ENCODE data around the gene DIAPH1.

The DIAPH1 gene

DNA sequence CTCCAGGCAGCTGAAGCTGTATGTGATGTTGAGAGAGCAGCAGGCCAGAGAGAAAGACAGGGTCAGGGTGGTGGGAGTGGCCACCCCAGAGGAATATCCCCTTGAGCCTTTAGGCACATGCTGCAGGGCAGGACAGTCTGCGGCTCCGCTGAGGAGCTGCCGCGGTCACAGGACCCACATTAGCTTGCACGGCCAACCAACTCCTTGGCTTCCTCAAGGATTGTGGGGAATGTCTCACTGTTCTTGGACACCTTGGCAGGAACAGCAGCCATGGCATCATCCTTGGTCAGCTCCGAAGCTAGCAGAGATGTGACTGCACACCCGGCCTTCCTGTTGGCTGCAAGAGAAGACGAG is 102.2 kb downstream of the DIAPH1 start (continued):
- TF ChIP-seq GLI2 (tag by site-specific recombination; IDR thresholded peaks at IDR 0.05; ENCODE audit: borderline replicate concordance, low read depth) (no peak), TRIM28 (IDR thresholded peaks at IDR 0.05; ENCODE audit: borderline replicate concordance, low read length) (no peak), ZBTB21 (tag by site-specific recombination; IDR thresholded peaks at IDR 0.05) (no peak), PRDM1 (tag by site-specific recombination; IDR thresholded peaks at IDR 0.05) (no peak), SETDB1 (IDR thresholded peaks at IDR 0.05; ENCODE audit: insufficient read length, low read length) (no peak)
- TF ChIP-seq, protein P1, sequence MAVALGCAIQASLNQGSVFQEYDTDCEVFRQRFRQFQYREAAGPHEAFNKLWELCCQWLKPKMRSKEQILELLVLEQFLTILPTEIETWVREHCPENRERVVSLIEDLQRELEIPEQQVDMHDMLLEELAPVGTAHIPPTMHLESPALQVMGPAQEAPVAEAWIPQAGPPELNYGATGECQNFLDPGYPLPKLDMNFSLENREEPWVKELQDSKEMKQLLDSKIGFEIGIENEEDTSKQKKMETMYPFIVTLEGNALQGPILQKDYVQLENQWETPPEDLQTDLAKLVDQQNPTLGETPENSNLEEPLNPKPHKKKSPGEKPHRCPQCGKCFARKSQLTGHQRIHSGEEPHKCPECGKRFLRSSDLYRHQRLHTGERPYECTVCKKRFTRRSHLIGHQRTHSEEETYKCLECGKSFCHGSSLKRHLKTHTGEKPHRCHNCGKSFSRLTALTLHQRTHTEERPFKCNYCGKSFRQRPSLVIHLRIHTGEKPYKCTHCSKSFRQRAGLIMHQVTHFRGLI (tag by site-specific recombination; IDR thresholded peaks at IDR 0.05), result no peak

DNA sequence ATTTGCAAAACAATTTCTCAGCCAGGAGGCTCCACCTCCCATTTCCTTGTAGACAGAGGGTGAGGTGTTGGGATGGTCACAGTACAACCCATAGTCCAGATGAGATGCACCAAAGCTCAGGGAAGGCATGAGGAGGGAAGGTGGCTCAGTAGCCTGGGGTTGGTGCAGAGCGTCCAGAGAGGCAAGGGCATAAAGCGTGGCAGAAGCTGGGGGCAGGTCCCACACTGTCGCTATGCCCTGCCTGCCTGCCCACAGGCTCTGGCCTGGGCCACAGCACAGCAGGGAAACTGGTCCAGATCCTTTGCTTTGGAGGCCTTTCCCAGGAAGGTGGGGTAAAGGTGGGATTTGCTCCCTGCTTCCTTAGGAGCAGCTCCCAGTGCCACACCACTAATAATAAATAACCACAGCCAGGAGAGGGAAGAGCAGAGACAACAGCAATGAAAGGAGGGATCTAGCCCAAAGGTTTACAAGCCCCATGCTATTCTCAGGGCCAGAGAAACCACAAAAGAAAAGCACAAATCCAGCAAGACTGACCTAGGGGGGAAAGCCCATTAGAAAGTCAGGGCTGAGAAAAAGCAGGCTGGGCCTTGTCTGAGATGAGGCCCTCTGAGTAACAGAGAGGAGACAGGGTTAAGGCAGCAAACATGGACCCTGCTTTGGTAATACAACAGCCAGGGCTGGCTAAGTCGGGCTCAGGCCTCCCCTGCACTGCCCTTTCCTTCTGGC is 102.7 kb downstream of the DIAPH1 start:
- no peak overlapping the region for H3K4me3 ChIP-seq (ENCODE audit: low read depth, low read length)
- no peaks in the 10 kb centered on the region for H3K9me3 ChIP-seq (ENCODE audit: control insufficient read depth, insufficient read depth, low read depth, low read length)
- peaks cover 3% of the 10 kb centered on the region; the same call in 1 of the 2 replicates for H3K4me1 ChIP-seq (ENCODE audit: control insufficient read depth, insufficient read depth, low read length)
- POLR2A ChIA-PET, result no interaction called here
- CTCF ChIA-PET, result interaction anchor here (0.6 to 5.8 kb wide), 9 partner anchors 7 to 360 kb away, joined by 3 to 67 read pairs (median 5); partner anchors contain the start of genes PCDHGA10, PCDHGA11 and PCDHGA2
- no peak overlapping the region for H3K27ac ChIP-seq (ENCODE audit: extremely low read depth, low read depth, low read length)
- peaks cover 10 to 72% of the 10 kb centered on the region in 2 experiments for H3K36me3 ChIP-seq (ENCODE audit: control insufficient read depth in 2 of 2, insufficient read depth in 1 of 2, low read length in 2 of 2)
- TF ChIP-seq EGR2 (tag by site-specific recombination; IDR thresholded peaks at IDR 0.05; ENCODE audit: low read depth), result no peak
- TF ChIP-seq ZNF610 (tag by site-specific recombination; IDR thresholded peaks at IDR 0.05; ENCODE audit: borderline replicate concordance), result no peak
- no peak for TF ChIP-seq SCRT2 (tag by site-specific recombination; IDR thresholded peaks at IDR 0.05)
- TF ChIP-seq KLF1 (tag by site-specific recombination; IDR thresholded peaks at IDR 0.05), result no peak
- no peak for TF ChIP-seq ZNF768 (tag by site-specific recombination; IDR thresholded peaks at IDR 0.05)
- TF ChIP-seq ZNF133 (tag by site-specific recombination; IDR thresholded peaks at IDR 0.05), result no peak
- TF ChIP-seq, protein P1 (tag by site-specific recombination; IDR thresholded peaks at IDR 0.05), result peak; percentile 44; the same call in 1 of the 2 replicates
- TF ChIP-seq BCL11B (tag by site-specific recombination; IDR thresholded peaks at IDR 0.05; ENCODE audit: low read depth), result no peak

DNA sequence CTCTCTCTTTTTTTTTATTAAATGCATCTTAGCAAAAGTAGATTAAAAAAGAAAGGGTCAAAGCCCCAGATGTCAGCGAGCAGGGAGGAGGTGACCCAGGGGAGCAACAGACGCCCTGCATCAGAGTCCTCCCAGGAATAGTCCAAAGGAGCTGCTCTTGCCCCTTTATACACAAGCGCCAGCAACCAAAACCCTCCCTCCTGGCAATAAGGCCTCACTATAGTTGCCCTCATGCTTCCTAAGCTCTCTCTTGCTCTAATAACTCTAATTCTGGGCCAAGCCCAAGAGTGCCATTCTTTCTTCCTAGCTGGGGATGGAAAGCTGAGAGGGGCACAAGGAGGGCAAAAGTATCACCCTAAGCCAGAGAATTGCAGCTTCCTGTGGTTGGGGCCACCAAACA is 103.7 kb downstream of the DIAPH1 start:
- TF ChIP-seq BCL11B (tag by site-specific recombination; IDR thresholded peaks at IDR 0.05; ENCODE audit: low read depth) (no peak), ZNF777 (tag by site-specific recombination; IDR thresholded peaks at IDR 0.05; ENCODE audit: borderline replicate concordance) (no peak), ZNF48 (tag by site-specific recombination; IDR thresholded peaks at IDR 0.05) (no peak)
- TF ChIP-seq, protein P2, sequence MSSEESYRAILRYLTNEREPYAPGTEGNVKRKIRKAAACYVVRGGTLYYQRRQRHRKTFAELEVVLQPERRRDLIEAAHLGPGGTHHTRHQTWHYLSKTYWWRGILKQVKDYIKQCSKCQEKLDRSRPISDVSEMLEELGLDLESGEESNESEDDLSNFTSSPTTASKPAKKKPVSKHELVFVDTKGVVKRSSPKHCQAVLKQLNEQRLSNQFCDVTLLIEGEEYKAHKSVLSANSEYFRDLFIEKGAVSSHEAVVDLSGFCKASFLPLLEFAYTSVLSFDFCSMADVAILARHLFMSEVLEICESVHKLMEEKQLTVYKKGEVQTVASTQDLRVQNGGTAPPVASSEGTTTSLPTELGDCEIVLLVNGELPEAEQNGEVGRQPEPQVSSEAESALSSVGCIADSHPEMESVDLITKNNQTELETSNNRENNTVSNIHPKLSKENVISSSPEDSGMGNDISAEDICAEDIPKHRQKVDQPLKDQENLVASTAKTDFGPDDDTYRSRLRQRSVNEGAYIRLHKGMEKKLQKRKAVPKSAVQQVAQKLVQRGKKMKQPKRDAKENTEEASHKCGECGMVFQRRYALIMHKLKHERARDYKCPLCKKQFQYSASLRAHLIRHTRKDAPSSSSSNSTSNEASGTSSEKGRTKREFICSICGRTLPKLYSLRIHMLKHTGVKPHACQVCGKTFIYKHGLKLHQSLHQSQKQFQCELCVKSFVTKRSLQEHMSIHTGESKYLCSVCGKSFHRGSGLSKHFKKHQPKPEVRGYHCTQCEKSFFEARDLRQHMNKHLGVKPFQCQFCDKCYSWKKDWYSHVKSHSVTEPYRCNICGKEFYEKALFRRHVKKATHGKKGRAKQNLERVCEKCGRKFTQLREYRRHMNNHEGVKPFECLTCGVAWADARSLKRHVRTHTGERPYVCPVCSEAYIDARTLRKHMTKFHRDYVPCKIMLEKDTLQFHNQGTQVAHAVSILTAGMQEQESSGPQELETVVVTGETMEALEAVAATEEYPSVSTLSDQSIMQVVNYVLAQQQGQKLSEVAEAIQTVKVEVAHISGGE (tag by site-specific recombination; conservative IDR thresholded peaks at IDR 0.05; ENCODE audit: low read depth), result no peak
- peaks cover 5 to 63% of the 10 kb centered on the region in 2 experiments for H3K36me3 ChIP-seq (ENCODE audit: control insufficient read depth in 2 of 2, insufficient read depth in 1 of 2, low read length in 2 of 2)
- H3K4me3 ChIP-seq (ENCODE audit: low read depth, low read length), result no peak overlapping the region
- H3K9me3 ChIP-seq (ENCODE audit: control insufficient read depth, insufficient read depth, low read depth, low read length), result no peaks in the 10 kb centered on the region
- ChIA-PET CTCF (interaction anchor here (0.6 to 5.8 kb wide), 11 partner anchors 8 to 359 kb away, joined by 3 to 67 read pairs (median 3); partner anchors contain the start of genes PCDHGA10, PCDHGA11 and PCDHGC3), POLR2A (interaction anchor here (2.3 kb wide), 1 partner anchor 39 kb away, joined by 7 read pairs; no protein-coding TSS in a partner anchor)
- H3K27ac ChIP-seq (ENCODE audit: extremely low read depth, low read depth, low read length), result no peak overlapping the region
- H3K4me1 ChIP-seq (ENCODE audit: control insufficient read depth, insufficient read depth, low read length), result no peaks in the 10 kb centered on the region; the same call in 1 of the 2 replicates
